Choroid plexus epithelial cell (primary cell): ENCODE data around the gene PCDHGA6.

Source experiments
- DNase-seq: peaks from one replicate; pipeline ENCODE4 v3.0.0-alpha.2; 2010; ENCODE audit warnings: low read depth
- H3K4me3 ChIP-seq: 2 replicates; pipeline ENCODE4 v1.5.1; 2011; ENCODE audit warnings: low read depth, mild to moderate bottlenecking, control low read depth, low read length, moderate library complexity
- TF ChIP-seq, protein P1 (sequence below): conservative IDR thresholded peaks from 2 replicates; pipeline ENCODE4 v1.5.1; 2011; ENCODE audit warnings: low read depth, mild to moderate bottlenecking, control low read depth, inconsistent platforms, low read length, moderate library complexity

PCDHGA6 gene

DNA sequence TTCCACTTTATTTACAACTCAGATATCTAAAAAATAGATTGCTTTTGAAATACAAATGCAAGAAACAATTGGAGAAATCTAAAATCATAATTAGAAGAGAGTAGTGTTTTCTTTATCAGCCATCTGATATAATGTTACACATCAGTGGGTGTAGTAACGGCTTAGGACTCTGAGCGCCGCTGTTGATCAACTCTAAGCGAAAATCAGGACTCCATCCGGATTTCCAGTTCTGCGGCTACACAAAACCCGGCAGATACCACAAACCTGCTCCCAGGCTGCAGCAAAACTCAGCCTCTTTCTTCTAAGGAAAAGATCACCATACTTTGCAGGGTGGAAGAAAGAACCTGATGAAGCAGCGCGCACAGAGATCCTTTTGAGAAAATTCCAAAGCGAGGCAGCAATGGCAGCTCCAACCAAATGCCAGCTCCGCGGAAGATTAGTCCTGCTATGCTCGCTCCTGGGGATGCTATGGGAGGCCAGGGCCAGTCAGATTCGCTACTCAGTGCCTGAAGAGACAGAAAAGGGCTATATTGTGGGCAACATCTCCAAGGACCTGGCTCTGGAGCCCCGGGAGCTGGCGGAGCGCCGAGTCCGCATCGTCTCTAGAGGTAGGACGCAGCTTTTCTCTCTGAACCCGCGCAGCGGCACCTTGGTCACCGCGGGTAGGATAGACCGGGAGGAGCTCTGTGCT is 29.0 kb downstream of the PCDHGA6 start, which contains the start of gene PCDHGA9:
TSS of gene PCDHGA9 (plus strand) at position 226 of the 691 bp plus-strand sequence. CDS start at position 401, 175 bp downstream.
- peak; percentile 43 for DNase-seq

DNA sequence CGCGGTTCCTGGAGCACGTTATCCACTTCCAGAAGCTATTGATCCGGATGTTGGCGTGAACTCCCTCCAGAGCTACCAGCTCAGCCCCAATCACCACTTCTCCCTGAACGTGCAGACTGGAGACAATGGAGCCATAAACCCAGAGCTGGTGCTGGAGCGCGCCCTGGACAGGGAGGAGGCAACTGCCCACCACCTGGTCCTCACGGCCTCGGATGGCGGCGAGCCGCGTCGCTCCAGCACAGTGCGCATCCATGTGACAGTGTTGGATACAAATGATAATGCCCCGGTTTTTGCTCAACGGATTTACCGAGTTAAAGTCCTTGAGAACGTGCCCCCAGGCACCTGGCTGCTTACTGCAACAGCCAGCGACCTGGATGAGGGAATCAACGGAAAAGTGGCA is 29.7 kb downstream of the PCDHGA6 start:
- DNase-seq, result no peak
- TF ChIP-seq, protein P1, sequence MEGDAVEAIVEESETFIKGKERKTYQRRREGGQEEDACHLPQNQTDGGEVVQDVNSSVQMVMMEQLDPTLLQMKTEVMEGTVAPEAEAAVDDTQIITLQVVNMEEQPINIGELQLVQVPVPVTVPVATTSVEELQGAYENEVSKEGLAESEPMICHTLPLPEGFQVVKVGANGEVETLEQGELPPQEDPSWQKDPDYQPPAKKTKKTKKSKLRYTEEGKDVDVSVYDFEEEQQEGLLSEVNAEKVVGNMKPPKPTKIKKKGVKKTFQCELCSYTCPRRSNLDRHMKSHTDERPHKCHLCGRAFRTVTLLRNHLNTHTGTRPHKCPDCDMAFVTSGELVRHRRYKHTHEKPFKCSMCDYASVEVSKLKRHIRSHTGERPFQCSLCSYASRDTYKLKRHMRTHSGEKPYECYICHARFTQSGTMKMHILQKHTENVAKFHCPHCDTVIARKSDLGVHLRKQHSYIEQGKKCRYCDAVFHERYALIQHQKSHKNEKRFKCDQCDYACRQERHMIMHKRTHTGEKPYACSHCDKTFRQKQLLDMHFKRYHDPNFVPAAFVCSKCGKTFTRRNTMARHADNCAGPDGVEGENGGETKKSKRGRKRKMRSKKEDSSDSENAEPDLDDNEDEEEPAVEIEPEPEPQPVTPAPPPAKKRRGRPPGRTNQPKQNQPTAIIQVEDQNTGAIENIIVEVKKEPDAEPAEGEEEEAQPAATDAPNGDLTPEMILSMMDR, result no peak
- H3K4me3 ChIP-seq, result no peak overlapping the region

More for the DNA sequence above, 29.0 kb downstream of the PCDHGA6 start, which contains the start of gene PCDHGA9:
- peak within 1 kb of the TSS; percentile 38 for H3K4me3 ChIP-seq
- TF ChIP-seq, protein P1, result peak; percentile 52

DNA sequence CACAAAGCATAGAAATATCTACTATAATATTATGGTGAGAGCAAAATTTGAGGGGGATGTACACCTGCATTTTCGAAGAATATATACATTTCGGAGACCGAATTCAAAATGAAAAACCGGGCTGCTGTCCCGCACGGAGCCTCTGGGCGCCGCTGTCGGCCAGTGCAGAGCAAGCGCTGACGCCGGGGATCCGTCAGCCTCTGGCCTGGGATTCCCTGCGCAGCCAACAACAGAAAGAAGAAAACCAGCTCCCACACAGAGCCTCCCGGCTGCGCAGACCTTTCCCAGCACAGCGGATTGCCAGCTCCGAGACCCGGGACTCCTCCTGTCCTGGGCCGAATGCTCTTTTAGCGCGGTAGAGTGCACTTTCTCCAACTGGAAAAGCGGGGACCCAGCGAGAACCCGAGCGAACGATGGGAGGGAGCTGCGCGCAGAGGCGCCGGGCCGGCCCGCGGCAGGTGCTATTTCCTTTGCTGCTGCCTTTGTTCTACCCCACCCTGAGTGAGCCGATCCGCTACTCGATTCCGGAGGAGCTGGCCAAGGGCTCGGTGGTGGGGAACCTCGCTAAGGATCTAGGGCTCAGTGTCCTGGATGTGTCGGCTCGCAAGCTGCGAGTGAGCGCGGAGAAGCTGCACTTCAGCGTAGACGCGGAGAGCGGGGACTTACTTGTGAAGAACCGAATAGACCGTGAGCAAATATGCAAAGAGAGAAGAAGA is 34.3 kb downstream of the PCDHGA6 start, which contains the start of gene PCDHGB6:
TSS of gene PCDHGB6 (plus strand) at position 232 of the 716 bp plus-strand sequence. CDS start at position 414, 182 bp downstream.
- TF ChIP-seq, protein P1, result peak; percentile 65
- DNase-seq, result peak; percentile 50
- peak within 1 kb of the TSS; percentile 40 for H3K4me3 ChIP-seq

DNA sequence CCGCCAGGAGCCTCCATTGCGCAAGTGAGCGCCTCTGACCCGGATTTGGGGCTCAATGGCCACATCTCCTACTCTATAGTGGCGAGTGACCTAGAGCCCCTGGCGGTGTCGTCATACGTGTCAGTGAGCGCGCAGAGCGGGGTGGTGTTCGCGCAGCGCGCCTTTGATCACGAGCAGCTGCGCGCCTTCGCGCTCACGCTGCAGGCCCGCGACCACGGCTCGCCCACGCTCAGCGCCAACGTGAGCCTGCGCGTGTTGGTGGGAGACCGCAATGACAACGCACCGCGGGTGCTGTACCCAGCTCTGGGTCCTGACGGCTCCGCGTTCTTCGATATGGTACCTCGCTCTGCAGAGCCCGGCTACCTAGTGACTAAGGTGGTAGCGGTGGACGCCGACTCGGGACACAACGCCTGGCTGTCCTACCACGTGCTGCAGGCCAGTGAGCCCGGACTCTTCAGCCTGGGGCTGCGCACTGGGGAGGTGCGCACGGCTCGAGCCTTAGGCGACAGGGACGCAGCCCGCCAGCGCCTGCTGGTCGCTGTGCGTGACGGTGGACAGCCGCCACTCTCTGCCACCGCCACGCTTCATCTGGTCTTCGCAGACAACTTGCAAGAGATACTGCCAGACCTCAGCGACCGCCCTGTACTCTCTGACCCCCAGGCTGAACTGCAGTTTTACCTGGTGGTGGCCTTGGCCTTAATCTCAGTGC is 36.1 kb downstream of the PCDHGA6 start:
- TF ChIP-seq, protein P1, result no peak
- DNase-seq, result no peak
- no peak overlapping the region for H3K4me3 ChIP-seq

DNA sequence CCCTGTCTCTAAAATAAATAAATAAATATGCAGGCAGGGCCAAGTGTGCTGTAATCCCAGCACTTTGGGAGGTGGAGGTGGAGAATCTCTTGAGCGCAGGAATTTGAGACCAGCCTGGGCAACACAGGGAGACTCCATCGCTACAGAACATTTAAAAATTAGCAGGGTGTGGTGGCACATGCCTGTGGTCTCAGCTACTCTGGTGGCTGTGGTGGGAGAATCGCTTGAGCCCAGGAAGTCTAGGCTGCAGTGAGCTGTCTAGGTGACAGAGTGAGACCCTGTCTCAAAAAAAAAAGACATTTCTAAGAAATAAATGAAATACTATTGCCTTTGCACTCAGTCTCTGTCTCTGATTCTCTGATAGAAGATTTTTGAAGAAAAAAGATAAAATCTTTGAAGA is 37.9 kb downstream of the PCDHGA6 start:
- no peak for DNase-seq

DNA sequence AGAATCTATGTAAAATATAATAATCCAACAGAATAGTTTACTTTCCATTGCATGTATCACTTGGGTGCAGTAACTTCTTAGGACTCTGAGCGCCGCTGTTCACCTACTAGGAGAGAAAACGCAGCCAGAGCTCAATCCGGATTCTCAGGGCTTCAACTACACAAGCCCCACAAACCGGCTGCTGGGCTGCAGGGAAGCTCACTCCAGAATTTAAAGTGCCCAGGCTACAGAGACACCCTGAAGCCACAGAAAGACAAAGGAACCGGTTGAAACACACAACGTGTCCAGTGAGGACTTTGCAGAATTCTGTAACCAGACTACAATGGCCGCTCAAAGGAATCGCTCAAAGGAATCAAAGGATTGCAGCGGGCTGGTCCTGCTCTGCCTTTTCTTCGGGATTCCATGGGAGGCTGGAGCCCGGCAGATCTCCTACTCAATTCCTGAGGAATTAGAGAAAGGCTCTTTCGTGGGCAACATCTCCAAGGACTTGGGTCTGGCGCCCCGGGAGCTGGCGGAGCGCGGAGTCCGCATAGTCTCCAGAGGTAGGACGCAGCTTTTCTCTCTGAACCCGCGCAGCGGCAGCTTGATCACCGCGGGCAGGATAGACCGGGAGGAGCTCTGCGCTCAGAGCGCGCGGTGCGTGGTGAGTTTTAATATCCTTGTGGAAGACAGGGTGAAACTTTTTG is 39.3 kb downstream of the PCDHGA6 start, which contains the start of gene PCDHGA10:
TSS of gene PCDHGA10 (plus strand) at position 134 of the 686 bp plus-strand sequence. CDS start at position 323, 189 bp downstream.
- DNase-seq, result peak; percentile 83
- TF ChIP-seq, protein P1, result peak; percentile 75
- peak within 1 kb of the TSS; percentile 57 for H3K4me3 ChIP-seq

More for the DNA sequence above, 37.9 kb downstream of the PCDHGA6 start:
- TF ChIP-seq, protein P1, result no peak
- no peak overlapping the region for H3K4me3 ChIP-seq
